ENCODE results near the gene MROH2A.
A peak's percentile ranks its signal among the peaks of the same experiment; 100 is the strongest.

The MROH2A gene

GRCh38 chr2:233838251-233838650, 60.1 kb downstream of the MROH2A start:
- no peak for FAIRE-seq

DNA sequence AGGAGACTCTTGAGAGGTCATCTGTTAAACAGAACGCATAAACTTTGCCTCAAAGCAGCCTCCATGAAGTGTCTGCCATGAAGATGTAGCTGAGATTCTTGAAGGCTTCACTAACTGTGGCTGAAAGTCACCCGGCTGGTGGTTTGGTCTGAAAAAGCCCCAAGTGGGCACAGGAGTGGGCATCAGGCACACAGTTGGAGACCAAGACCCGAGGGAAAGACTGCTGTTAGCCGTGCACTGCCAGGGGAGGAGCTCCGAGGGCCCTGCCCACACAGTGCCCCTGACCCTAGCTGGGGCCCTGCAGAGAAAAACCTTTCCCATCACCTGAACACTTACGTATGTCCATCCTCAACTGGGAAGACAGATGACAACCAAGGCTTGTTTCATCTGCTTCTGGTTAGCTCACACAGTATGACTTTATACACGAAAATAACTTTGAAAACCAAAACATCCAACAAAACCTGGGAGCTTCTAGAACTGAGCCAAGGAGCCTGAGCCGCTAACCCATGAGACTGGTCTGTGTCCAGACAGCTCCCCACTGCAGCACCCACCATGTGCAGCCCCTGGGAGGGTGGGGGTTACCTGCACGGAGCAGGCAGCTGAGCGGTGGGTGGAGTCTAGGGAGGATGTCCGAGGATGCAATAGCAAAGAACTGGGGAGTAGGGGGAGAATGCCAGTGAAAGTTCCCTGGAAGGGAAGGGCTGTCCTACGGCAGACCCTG, 60.8 kb downstream of the MROH2A start:
- no peak for FAIRE-seq

DNA sequence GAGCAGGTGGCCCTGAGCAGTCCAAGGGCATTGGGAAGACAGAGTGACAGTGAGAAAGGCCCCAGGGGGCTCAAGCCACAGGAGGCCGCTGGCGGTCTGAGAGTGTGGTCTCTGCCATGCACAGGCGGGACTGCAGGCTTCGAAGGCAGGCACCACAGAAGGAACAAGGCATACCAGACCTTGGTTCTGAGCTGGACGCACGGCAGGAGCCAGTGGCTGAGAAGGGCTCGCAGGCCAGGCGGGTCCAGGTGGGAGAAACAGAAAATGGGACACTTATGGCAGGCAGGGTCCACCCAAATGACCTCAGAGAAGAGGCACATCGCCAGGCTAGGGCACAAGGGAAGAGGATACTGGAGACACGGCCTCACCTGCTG, 61.3 kb downstream of the MROH2A start:
- no peak for FAIRE-seq

DNA sequence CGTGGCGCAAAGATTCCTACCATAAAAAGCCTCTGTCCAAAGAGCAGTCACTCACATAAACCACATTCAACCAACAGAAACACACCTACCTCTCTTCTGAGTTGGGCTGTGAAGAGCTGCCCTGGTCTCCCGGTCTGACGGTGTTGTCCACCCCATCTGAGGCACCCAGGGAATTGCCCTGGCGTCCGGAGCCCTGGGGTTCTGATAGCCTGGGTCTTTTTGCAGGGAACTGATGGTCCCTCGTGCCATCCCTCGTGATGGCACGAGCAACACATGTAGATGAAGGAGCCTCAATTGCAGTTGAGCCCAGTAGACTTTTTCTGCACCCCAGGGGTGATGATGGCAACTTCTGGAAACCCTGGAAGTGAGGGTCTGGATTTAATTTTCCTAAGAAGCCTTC, 62.4 kb downstream of the MROH2A start:
- FAIRE-seq, result no peak

GRCh38 chr2:233841183-233841582, 63.1 kb downstream of the MROH2A start:
- no peak for FAIRE-seq

DNA sequence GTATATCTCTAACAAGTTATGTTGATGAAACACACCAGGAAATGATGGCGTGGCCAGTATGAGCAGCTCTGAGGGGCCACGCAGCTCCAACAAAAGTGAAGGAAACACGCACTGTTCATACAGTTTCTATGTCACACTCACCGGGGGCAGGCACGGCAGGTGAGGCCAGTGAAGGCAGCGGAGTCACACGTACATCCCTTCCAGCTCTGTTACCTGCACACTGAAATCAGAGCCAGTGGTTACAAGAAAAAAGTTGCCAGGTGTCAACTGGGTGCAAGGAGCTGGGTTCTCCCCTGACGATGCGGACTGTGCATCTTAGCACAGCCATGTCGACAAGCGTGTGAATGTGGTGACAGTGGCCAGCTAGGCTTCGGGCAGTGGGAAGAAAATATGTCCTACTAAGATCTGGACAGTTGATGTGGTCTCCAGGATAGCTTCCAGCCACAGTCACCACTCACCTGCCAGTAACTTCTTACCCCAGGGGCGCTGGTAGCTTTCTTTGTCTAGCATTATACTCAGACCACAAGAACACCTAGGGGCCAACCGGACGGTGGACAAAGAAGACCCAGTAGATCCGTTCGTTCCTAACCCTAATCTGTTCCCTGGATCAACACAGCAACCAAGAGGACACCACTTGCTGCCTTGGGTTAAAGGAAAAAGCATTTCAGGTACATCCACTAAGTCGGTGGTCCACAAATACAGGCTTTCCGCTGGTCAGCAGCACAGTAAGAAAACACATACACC, 66.1 kb downstream of the MROH2A start:
- no peak for FAIRE-seq

DNA sequence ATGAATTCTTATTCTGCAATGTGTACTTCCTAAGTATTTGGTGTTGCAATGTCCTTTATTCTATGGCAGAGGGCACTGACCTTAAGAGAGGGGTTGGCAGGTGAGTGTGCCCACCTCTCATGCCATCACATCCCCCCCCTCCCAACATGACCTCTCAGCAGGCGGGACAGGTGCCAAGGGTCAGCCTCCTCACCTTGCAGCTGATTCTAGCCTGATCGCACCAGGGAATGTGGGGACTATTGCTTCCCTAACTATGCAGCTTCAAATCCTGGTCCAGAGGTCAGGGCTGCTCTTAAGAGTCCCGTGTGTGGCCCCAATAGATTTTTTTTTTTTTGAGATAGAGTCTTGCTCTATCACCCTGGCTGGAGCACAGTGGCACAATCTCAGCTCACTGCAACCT, 66.7 kb downstream of the MROH2A start:
- FAIRE-seq, result no peak

DNA sequence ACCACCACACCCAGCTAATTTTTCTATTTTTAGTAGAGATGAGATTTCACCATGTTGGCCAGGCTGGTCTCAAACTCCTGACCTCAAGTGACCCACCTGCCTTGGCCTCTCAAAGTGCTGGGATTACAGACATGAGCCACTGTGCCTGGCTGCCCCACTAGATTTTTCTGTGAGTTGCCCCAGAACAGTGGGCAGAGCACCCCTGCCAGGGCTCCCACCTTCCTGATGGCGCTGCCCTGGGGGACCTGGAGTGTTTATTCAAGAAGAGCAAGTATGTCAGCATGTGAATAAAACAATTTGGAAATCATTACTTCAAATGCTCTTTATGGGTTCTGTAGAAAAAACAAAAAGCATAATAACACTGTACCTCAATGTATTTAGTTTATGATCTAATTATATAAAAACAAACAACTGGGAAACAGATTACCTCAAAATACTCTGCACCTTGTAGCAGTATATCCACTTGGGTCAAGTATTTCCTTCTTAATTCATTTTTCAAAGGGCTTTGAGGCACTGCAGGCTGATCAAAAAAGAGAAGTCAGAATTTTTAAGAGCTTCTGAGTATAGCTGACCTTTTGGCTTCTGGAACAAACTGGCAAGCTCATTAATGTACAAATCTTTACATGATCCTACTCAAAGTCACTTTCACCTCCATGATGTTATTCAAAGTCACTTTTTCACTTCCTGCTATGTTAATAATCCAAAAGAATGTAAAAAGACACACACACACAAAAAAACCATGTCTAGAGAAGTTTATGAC, 67.4 kb downstream of the MROH2A start:
- FAIRE-seq, result no peak

GRCh38 chr2:233846387-233847247, 68.5 kb downstream of the MROH2A start:
- no peak for FAIRE-seq

DNA sequence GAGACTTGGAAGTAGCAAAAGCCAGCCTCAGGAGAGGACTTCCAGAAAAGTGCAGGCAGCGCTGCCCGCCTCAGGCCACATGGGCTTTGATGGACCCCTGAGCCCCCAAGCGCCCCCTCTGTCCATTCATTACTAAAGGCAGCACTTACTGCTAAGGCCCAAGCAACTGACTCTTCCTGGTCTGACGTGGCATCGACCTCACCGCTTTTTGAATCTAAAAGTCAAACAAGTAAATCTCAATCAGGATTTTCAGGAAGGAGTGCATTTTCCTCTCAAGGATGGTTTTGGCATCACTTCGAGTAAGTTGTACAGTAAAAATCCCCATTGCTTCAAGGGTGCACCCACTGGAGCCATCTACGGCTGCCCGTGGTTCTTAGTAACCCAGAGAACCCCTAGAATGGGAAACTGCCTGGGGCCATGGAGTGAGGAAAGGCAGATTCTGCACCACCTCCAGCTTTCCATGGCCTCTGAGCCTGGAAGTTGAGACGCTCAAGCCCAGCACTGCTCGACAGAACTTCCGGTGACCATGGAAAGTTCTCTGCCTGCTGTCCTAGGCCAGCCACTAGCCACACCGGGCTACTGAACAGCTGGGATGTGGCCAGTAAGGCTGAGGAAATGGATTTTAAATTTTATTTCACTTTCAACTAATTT, 69.2 kb downstream of the MROH2A start:
- no peak for FAIRE-seq

- no peak for FAIRE-seq
Measured at GRCh38 chr2:233848276-233848675, 70.1 kb downstream of the MROH2A start.

DNA sequence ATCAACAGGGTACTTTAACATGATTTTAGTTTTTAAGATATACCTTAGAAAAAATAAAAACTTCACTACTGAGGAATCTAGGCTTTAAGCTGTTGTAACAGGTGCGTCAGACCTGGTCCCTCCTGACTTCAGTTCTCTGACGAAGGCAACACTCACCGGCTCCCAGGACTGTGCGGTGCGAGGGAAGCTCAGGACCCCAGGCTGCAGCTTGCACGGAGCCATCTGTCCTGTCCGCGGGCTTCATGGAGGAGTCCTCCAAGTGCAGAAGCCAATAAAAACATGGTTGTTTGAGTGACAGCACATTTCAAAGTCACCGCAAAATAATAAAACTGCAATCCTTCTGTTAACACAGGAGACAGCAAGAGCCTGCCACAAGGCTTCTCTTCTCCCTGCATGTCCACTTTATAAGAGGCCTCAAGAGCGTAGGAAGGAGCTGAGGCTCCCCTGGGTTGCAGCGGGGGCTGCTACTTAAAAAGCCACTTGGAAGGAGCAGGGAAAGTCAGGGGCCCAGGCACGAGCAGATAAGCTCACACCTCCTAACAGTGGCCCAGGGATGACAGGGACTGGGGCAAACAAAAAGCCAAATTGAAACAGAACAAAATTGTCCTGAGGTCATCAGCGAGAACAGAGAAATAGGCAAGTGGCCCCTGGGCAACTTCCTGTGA, 71.6 kb downstream of the MROH2A start:
- no peak for FAIRE-seq

DNA sequence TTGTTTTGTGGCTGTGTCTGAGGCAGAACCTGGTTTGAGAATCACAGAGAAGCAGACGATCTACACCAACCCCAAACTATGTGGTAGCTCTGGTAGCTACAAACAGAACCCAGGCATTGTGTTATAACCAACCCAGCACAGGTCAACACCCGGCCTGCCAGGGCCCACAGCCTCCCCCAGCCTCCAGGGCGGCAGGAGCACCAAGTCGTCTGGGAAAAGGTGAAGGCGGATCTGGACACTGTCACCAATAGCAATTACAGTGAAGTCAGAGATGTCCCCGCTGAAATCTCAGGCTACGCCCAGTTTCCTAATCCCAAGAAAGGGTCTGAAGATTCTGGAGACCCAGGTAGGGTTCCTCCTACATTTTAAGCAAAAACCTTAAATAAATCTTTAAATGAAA, 72.6 kb downstream of the MROH2A start:
- FAIRE-seq, result no peak

GRCh38 chr2:233851169-233851568, 73.0 kb downstream of the MROH2A start:
- FAIRE-seq, result no peak

- no peak for FAIRE-seq
Measured at GRCh38 chr2:233852056-233852455, 73.9 kb downstream of the MROH2A start.

GRCh38 chr2:233853353-233853752, 75.2 kb downstream of the MROH2A start:
- FAIRE-seq, result no peak

DNA sequence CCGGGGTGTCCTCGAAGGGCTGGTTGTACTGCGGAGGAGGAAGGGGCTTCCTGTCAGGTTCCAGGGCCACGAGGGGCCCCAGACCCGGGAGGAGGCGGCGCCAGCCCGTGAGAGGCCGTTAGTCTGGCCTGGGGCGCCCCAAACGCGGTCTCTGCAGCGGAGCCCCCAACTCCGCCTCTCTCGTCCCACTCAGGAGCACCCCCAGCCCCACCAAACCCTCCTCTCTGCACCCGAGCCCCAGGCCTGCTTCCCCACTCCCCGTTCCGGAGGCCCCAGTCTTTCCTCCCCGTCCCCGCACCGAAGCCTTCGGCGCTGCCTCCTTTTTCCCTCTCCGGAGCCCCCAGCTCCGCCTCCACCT, 75.7 kb downstream of the MROH2A start:
- no peak for FAIRE-seq

DNA sequence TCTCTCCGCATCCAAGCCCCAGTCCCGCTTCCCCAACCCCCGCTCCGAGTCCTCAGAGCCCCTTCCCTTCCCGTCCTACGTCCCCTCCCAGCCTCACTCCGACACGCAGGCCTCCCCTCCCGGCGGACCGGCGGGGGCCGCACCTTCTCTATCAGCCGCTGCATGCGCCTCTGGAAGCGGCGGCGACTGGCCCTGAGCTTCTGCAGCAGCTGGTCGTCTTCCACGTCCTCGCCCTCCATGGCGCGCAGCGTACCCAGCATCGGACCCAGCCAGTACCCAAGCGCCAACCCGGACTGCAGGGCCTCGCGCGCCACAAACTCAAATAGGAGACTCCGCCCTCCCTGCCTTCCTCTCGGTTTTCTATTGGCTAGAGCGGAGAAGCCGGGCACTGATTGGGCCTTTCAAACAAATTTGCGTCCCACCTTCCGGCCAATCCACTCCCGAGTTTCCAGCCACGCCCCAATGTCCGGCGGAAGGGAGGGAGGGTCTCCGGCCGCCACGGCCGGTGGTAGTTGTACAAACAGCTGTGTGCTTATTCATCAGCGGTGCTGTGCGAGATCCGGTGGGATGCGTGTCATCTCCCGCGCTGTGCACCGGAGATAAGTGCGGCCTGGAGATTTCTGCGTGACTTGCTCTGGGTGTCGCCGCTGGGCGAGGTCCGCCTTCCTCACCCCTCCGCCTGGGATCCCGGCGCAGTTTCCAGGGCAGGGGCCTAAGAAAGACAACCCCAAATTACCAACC, 76.3 kb downstream of the MROH2A start, which contains the start of gene HJURP:
Gene HJURP, minus strand, starts transcription at position 295 of the 741 bp plus-strand sequence. Its CDS starts 35 bp downstream, at position 260.
- peak; percentile 97 for FAIRE-seq

DNA sequence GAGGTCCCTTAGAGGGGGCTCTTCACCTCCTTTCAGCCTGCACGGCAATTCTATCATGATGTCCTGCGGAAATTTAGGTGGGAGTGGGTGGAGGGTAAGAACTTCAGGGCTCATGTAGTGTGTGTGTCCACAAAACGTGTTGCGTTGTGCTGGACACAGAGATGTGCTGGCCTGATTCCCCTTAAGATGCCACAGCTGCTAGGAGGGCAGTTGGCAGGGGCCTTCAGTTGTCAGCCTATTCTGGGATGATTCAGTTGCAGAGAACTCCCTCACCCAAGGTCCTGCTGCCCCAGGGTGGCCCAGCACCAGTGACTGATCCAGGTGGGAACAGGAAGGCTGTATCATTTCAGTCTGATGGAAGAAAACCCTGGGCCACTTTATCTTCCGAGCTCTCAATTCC, 77.2 kb downstream of the MROH2A start:
- FAIRE-seq, result no peak

DNA sequence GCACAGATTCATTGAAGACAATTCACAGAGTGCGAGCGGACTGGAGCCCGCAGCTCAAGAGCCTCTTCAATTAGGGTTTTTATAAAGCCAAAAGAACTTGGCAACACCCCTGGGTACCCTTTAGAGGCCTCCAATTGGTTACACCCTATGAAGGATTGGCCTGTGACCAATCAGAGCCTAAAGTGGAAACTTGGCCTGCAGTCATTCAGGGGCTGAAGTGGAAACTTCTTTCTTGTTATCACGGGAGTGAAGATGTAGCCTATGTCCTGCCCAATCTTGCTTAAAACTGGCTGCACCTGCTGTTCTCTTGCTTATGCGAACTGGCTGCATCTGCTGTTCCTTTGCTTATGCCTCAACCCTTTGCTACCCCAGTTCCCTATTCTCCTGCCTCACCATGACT, 78.1 kb downstream of the MROH2A start:
- no peak for FAIRE-seq

Data from G401.6 (cell line).